HG03097 (cell line): ENCODE results near the gene RC3H1.
"Not testable (repeated sequence)": the region's sequence is repeated elsewhere in the genome, so short reads cannot be mapped to it uniquely, and the experiment has no call there.

Experiments used
- ATAC-seq: cut with Tn5 transposase; IDR thresholded peaks from one replicate; pipeline ENCODE4 v1.9.1; 2021; ENCODE audit not compliant: unreplicated experiment, low FRiP score

The RC3H1 gene

GRCh38 chr1:174022080-174022975, at the start of gene RC3H1:
TSS of gene RC3H1 (minus strand) at chr1:174022357. CDS start at chr1:173992985, 29,372 bp downstream.
- peak; percentile 91 for ATAC-seq

GRCh38 chr1:174070614-174071013, 48.5 kb upstream of the RC3H1 start:
- ATAC-seq, result no peak

- no peak for ATAC-seq
These were observed 45.8 kb upstream of the RC3H1 start for GRCh38 chr1:174068000-174068399.

GRCh38 chr1:174060090-174060489, 37.9 kb upstream of the RC3H1 start:
- ATAC-seq, result no peak

- no peak for ATAC-seq
These were observed 36.5 kb upstream of the RC3H1 start for GRCh38 chr1:174058624-174059023.

- ATAC-seq, result not testable (repeated sequence)
These were observed 34.5 kb upstream of the RC3H1 start for GRCh38 chr1:174056609-174057008.

- not testable (repeated sequence) for ATAC-seq
These were observed 33.6 kb upstream of the RC3H1 start for GRCh38 chr1:174055797-174056196.

- no peak for ATAC-seq
These were observed 31.7 kb upstream of the RC3H1 start for GRCh38 chr1:174053826-174054225.

- ATAC-seq, result no peak
These were observed 30.5 kb upstream of the RC3H1 start for GRCh38 chr1:174052621-174053020.

GRCh38 chr1:174051956-174052355, 29.8 kb upstream of the RC3H1 start:
- no peak for ATAC-seq

GRCh38 chr1:174049514-174049913, 27.4 kb upstream of the RC3H1 start:
- ATAC-seq, result no peak

GRCh38 chr1:174044418-174045222, 22.5 kb upstream of the RC3H1 start:
- no peak for ATAC-seq

- not testable (repeated sequence) for ATAC-seq
These were observed 20.4 kb upstream of the RC3H1 start for GRCh38 chr1:174042509-174042908.

GRCh38 chr1:174041369-174041768, 19.2 kb upstream of the RC3H1 start:
- ATAC-seq, result no peak

- ATAC-seq, result no peak
These were observed 18.2 kb upstream of the RC3H1 start for GRCh38 chr1:174040387-174040786.

- ATAC-seq, result no peak
These were observed 16.9 kb upstream of the RC3H1 start for GRCh38 chr1:174039027-174039426.

GRCh38 chr1:174036798-174037197, 14.6 kb upstream of the RC3H1 start:
- no peak for ATAC-seq

GRCh38 chr1:174036204-174036603, 14.0 kb upstream of the RC3H1 start:
- ATAC-seq, result no peak

- ATAC-seq, result no peak
These were observed 10.6 kb upstream of the RC3H1 start for GRCh38 chr1:174032671-174033222.

- ATAC-seq, result no peak
These were observed 8.9 kb upstream of the RC3H1 start for GRCh38 chr1:174031099-174031498.

GRCh38 chr1:174028495-174028894, 6.3 kb upstream of the RC3H1 start:
- no peak for ATAC-seq
